ENCODE results near the gene ALS2. TPM values are rescaled to one million over a fixed set of nuclear protein-coding genes. Genes with fewer than 3 reads are reported as not detected.

Gene ALS2
- total and polyA plus RNA-seq, 5 donors: 10.9 to 34.6 (median 31.0) TPM

DNA sequence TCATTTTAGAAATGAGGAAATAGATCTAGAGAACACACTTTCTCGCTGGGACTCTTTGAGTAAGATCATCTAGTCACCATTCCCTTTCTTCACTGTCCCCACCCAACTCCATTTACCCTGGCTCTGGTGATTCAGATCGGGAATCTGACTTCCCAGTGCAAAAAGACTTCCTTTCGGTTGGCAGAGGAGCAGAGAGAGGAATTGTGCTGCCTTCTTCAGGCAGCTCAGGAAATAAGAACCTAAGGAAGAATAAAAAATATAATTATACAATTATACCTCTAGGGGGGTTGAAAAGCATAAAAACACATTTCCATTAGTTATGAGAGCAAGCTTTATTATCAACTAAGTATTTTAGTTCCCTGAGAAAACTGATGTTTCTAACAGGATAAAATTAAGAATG lies 73.0 kb downstream of the ALS2 start:
- Histone ChIP-seq H3K9me3 (ENCODE audit: control insufficient read depth, low read length) (no peaks in the 10 kb centered on the region), H3K4me1 (ENCODE audit: control insufficient read depth, insufficient read depth, low read length) (no peaks in the 10 kb centered on the region), H3K27ac (ENCODE audit: low read length) (no peak overlapping the region), H3K27me3 (ENCODE audit: control insufficient read depth, insufficient read depth) (no peaks in the 10 kb centered on the region), H3K4me3 (ENCODE audit: low read length) (no peak overlapping the region)
- intact Hi-C loops (cut with DNase I): no loop called here
- 67% methylated on average over 3 of the region's 3 CpGs for WGBS
- DNase-seq: no peak
- ATAC-seq: no peak

DNA sequence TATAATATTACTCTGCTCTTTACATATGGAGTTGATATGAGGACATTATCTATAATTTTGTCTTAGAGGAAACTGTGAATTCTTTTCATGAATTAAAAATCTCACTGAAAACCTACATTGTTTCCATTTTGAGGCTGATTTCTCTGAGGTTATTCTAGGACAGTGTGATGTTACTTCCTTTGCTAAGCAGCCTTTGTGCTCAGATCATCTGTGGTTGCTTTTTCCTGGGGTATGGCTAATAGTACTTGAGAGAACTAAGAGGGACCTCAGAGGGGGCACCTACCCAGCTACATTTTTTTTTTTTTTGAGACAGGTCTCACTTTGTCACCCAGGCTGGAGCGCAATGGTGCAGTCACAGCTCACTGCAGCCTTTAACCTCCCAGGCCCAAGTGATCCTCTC lies 73.6 kb downstream of the ALS2 start:
- Histone ChIP-seq H3K27me3 (ENCODE audit: control insufficient read depth, insufficient read depth) (no peaks in the 10 kb centered on the region), H3K4me3 (ENCODE audit: low read length) (no peak overlapping the region), H3K27ac (ENCODE audit: low read length) (no peak overlapping the region), H3K4me1 (ENCODE audit: control insufficient read depth, insufficient read depth, low read length) (no peaks in the 10 kb centered on the region), H3K9me3 (ENCODE audit: control insufficient read depth, low read length) (no peaks in the 10 kb centered on the region)
- intact Hi-C loops (cut with DNase I): no loop called here
- DNase-seq: no peak
- 93% methylated on average over 1 of the region's 1 CpG for WGBS
- ATAC-seq: no peak

GRCh38 chr2:201704536-201704935 lies 76.2 kb downstream of the ALS2 start:
- DNase-seq (no peak), ATAC-seq (no peak)
- WGBS: 82% methylated on average over 5 of the region's 5 CpGs
- intact Hi-C loops (cut with DNase I): no loop called here
- H3K27ac ChIP-seq (ENCODE audit: low read length): no peak overlapping the region
- H3K27me3 ChIP-seq (ENCODE audit: control insufficient read depth, insufficient read depth): no peaks in the 10 kb centered on the region
- no peaks in the 10 kb centered on the region for H3K9me3 ChIP-seq (ENCODE audit: control insufficient read depth, low read length)
- H3K4me3 ChIP-seq (ENCODE audit: low read length): no peak overlapping the region
- H3K4me1 ChIP-seq (ENCODE audit: control insufficient read depth, insufficient read depth, low read length): no peaks in the 10 kb centered on the region

- H3K4me1 ChIP-seq (ENCODE audit: control insufficient read depth, insufficient read depth, low read length): no peaks in the 10 kb centered on the region
- H3K27me3 ChIP-seq (ENCODE audit: control insufficient read depth, insufficient read depth): no peaks in the 10 kb centered on the region
- H3K9me3 ChIP-seq (ENCODE audit: control insufficient read depth, low read length): no peaks in the 10 kb centered on the region
- H3K4me3 ChIP-seq (ENCODE audit: low read length): no peak overlapping the region
- DNase-seq (no peak), ATAC-seq (no peak)
- WGBS: 86% methylated on average over 1 of the region's 1 CpG
- H3K27ac ChIP-seq (ENCODE audit: low read length): no peak overlapping the region
- intact Hi-C loops (cut with DNase I): no loop called here
Observed at GRCh38 chr2:201701646-201702045, 79.1 kb downstream of the ALS2 start.

DNA sequence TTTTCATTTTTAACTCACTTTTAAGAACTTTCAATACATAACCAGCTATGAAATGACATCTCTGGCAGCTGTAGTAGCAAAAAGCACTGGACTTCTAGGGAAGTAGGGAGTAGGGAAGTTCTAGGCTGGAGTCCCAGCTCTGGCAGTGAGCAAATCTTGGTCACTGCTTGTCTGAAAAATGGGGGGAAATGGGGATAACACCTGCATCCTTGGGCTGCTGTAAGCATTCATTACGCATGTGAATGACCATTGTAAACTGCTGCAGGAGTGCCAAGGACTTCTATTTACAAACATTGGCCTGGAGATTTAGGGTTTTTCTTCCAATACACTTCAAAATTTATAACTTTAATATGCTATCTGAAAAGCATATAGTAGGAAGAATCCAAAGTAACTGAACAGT lies 81.3 kb downstream of the ALS2 start:
- H3K4me1 ChIP-seq (ENCODE audit: control insufficient read depth, insufficient read depth, low read length): no peaks in the 10 kb centered on the region
- no peak for DNase-seq
- no peak overlapping the region for H3K27ac ChIP-seq (ENCODE audit: low read length)
- H3K4me3 ChIP-seq (ENCODE audit: low read length): no peak overlapping the region
- ATAC-seq: no peak
- intact Hi-C loops (cut with DNase I): no loop called here
- H3K27me3 ChIP-seq (ENCODE audit: control insufficient read depth, insufficient read depth): no peaks in the 10 kb centered on the region
- no peaks in the 10 kb centered on the region for H3K9me3 ChIP-seq (ENCODE audit: control insufficient read depth, low read length)
- 73% methylated on average over 1 of the region's 1 CpG for WGBS

DNA sequence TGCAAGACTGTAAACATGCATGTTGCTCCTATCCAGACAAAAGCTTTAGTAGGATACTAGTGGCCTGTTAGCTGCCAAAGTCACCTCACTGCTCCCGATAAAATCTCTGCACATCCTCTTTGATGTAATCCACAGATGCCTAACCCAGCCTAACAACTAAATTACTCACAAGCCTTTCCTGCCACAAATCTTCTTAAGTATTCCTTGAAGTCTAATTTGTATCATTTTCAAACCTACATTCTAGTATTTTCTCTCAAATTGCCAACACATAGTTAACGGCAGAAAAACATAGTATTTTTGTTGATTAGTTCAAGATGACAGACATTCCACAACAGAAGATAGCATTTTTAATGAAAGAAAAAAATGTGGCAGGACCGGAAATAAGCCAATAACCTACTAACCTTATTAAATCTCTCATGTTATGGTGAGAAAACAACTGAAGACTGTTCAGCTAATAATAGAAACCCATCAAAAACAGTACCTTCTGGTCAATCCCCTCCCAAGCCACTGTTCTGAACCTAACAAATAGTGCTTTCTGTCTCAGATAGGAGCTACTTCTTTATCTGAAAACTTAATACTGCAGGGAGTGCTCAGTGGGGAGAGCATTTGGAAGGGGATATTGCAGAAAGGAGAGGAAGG lies 82.0 kb downstream of the ALS2 start, which contains the start of gene MPP4:
TSS of gene MPP4 (minus strand) at position 57 of the 639 bp plus-strand sequence. CDS start 4,690 bp downstream, outside the sequence.
- WGBS: 39% methylated on average over 3 of the region's 3 CpGs
- Histone ChIP-seq H3K4me1 (ENCODE audit: control insufficient read depth, insufficient read depth, low read length) (no peaks in the 10 kb centered on the region), H3K9me3 (ENCODE audit: control insufficient read depth, low read length) (no peaks in the 10 kb centered on the region), H3K27me3 (ENCODE audit: control insufficient read depth, insufficient read depth) (no peaks in the 10 kb centered on the region), H3K27ac (ENCODE audit: low read length) (no peak within 1 kb of the TSS), H3K4me3 (ENCODE audit: low read length) (no peak within 1 kb of the TSS)
- intact Hi-C loops (cut with DNase I): no loop called here
- peak in 1 of 2 donors; percentile 37 for ATAC-seq
- no peak for DNase-seq

GRCh38 chr2:201697899-201698298 lies 82.8 kb downstream of the ALS2 start:
- 39% methylated on average over 2 of the region's 2 CpGs for WGBS
- H3K27me3 ChIP-seq (ENCODE audit: control insufficient read depth, insufficient read depth): no peaks in the 10 kb centered on the region

GRCh38 chr2:201696151-201696659 lies 84.5 kb downstream of the ALS2 start:
- intact Hi-C loops (cut with DNase I): no loop called here
- no peaks in the 10 kb centered on the region for H3K4me1 ChIP-seq (ENCODE audit: control insufficient read depth, insufficient read depth, low read length)
- 52% methylated on average over 6 of the region's 6 CpGs for WGBS
- no peaks in the 10 kb centered on the region for H3K27me3 ChIP-seq (ENCODE audit: control insufficient read depth, insufficient read depth)
- no peak for DNase-seq
- no peak overlapping the region for H3K27ac ChIP-seq (ENCODE audit: low read length)
- no peaks in the 10 kb centered on the region for H3K9me3 ChIP-seq (ENCODE audit: control insufficient read depth, low read length)
- ATAC-seq: peak; percentile 47 to 52
- no peak overlapping the region for H3K4me3 ChIP-seq (ENCODE audit: low read length)

More at GRCh38 chr2:201697899-201698298, 82.8 kb downstream of the ALS2 start:
- no peak for DNase-seq
- Histone ChIP-seq H3K4me3 (ENCODE audit: low read length) (no peak overlapping the region), H3K27ac (ENCODE audit: low read length) (no peak overlapping the region), H3K4me1 (ENCODE audit: control insufficient read depth, insufficient read depth, low read length) (no peaks in the 10 kb centered on the region), H3K9me3 (ENCODE audit: control insufficient read depth, low read length) (no peaks in the 10 kb centered on the region)
- no peak for ATAC-seq
- intact Hi-C loops (cut with DNase I): no loop called here

DNA sequence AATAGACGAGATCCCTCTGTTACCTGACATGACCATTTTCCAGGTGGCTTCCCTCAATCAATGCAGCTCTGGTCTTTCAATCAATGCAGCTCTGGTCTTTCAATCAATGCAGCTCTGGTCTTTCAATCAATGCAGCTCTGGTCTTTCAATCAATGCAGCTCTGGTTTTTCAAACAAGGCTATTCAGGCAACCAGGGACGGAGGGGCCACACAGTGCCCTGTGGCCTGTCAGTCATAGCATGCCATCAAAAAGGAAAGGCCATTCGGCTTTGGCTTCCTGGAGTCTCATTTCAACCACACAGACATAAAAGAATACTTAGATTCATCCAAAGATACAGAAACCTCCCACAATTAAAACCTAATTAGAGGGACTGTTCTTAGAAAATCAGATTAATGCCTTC lies 95.6 kb downstream of the ALS2 start:
- no peaks in the 10 kb centered on the region for H3K4me1 ChIP-seq (ENCODE audit: control insufficient read depth, insufficient read depth, low read length)
- ATAC-seq: no peak
- intact Hi-C loops (cut with DNase I): no loop called here
- H3K27me3 ChIP-seq (ENCODE audit: control insufficient read depth, insufficient read depth): no peaks in the 10 kb centered on the region
- DNase-seq: no peak
- H3K9me3 ChIP-seq (ENCODE audit: control insufficient read depth, low read length): no peaks in the 10 kb centered on the region
- no peak overlapping the region for H3K27ac ChIP-seq (ENCODE audit: low read length)
- WGBS: 86% methylated on average over 3 of the region's 3 CpGs
- H3K4me3 ChIP-seq (ENCODE audit: low read length): no peak overlapping the region

GRCh38 chr2:201680743-201681142 lies 100.0 kb downstream of the ALS2 start:
- WGBS: 36% methylated on average over 9 of the region's 9 CpGs
- Histone ChIP-seq H3K4me3 (ENCODE audit: low read length) (no peak overlapping the region), H3K9me3 (ENCODE audit: control insufficient read depth, low read length) (no peaks in the 10 kb centered on the region), H3K27me3 (ENCODE audit: control insufficient read depth, insufficient read depth) (no peaks in the 10 kb centered on the region), H3K27ac (ENCODE audit: low read length) (no peak overlapping the region), H3K4me1 (ENCODE audit: control insufficient read depth, insufficient read depth, low read length) (no peaks in the 10 kb centered on the region)
- intact Hi-C loops (cut with DNase I): no loop called here
- ATAC-seq (no peak), DNase-seq (no peak)

DNA sequence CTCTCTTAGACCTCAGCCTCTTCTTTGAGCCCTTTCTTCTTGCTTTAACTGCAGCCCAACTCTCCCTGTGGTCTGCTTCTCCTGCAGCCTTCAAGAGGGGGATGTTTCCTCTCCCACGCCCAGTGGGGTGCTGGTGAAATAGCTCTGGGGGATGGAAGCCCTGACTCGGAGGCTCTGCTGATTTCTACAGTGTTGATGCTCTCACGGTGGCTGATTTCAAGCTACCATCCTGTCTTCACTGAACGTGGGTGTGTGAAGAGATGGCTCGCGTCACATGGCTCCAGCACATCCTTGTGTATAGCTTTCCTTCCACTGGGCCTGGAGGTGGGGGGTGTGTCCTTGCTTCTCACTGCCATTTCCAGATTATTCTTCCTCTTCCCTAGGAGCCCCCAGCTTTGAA lies 102.3 kb downstream of the ALS2 start:
- ATAC-seq: no peak
- Histone ChIP-seq H3K4me1 (ENCODE audit: control insufficient read depth, insufficient read depth, low read length) (no peaks in the 10 kb centered on the region), H3K4me3 (ENCODE audit: low read length) (no peak overlapping the region), H3K9me3 (ENCODE audit: control insufficient read depth, low read length) (no peaks in the 10 kb centered on the region), H3K27me3 (ENCODE audit: control insufficient read depth, insufficient read depth) (no peaks in the 10 kb centered on the region), H3K27ac (ENCODE audit: low read length) (no peak overlapping the region)
- intact Hi-C loops (cut with DNase I): no loop called here
- WGBS: 66% methylated on average over 6 of the region's 6 CpGs
- DNase-seq: no peak

DNA sequence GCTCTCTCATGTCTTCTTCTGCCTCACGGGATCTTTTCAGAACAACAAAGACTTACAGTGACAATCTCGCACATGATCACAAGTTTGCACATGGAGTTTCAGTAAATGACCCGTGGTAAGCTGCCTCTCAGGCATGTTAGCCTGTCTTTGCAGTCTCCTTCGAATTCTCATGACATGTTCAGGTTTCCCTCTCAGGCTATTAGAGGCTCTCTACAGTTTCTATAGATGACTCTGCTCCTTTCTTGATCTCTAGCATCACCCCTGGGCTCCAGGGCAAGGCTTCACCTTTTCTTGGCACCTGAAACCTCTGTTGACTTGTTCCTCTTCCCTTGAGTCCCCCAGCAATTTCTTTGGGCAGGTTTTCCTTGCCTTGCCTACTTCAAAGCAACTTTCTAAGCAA lies 105.3 kb downstream of the ALS2 start:
- intact Hi-C loops (cut with DNase I): no loop called here
- ATAC-seq: no peak
- no peaks in the 10 kb centered on the region for H3K9me3 ChIP-seq (ENCODE audit: control insufficient read depth, low read length)
- no peaks in the 10 kb centered on the region for H3K4me1 ChIP-seq (ENCODE audit: control insufficient read depth, insufficient read depth, low read length)
- no peak for DNase-seq
- 66% methylated on average over 4 of the region's 4 CpGs for WGBS
- H3K4me3 ChIP-seq (ENCODE audit: low read length): no peak overlapping the region
- no peaks in the 10 kb centered on the region for H3K27me3 ChIP-seq (ENCODE audit: control insufficient read depth, insufficient read depth)
- no peak overlapping the region for H3K27ac ChIP-seq (ENCODE audit: low read length)

All from right cardiac atrium (tissue), 5 donors.